HUES6 (cell line): ENCODE results near the gene CCNK.

Experiments
- H3K27ac ChIP-seq: 2 replicates; pipeline ENCODE4 v1.7.0; 2013; ENCODE audit warnings: low read depth, mild to moderate bottlenecking, low read length, inconsistent platforms
- H3K27me3 ChIP-seq: 2 replicates; pipeline ENCODE4 v1.6.1; 2013; ENCODE audit warnings: low read length; ENCODE audit not compliant: control insufficient read depth, insufficient read depth
- H3K36me3 ChIP-seq: 2 replicates; pipeline ENCODE4 v1.6.1; 2013; ENCODE audit warnings: low read length; ENCODE audit not compliant: control insufficient read depth, insufficient read depth
- H3K4me1 ChIP-seq: 2 replicates; pipeline ENCODE4 v1.6.1; 2013; ENCODE audit warnings: low read length; ENCODE audit not compliant: control insufficient read depth, insufficient read depth
- H3K4me3 ChIP-seq: 2 replicates; pipeline ENCODE4 v1.5.1; 2013; ENCODE audit warnings: low read depth, low read length
- H3K9ac ChIP-seq: one replicate; pipeline ENCODE4 v1.6.1; 2013; ENCODE audit warnings: mild to moderate bottlenecking, low read length
- H3K9me3 ChIP-seq: 2 replicates; pipeline ENCODE4 v1.6.1; 2013; ENCODE audit warnings: low read depth, low read length; ENCODE audit not compliant: control insufficient read depth, insufficient read depth

CCNK gene

GRCh38 chr14:99529899-99530298, 48.7 kb downstream of the CCNK start:
- no peak overlapping the region for H3K9ac ChIP-seq
- no peak overlapping the region for H3K27ac ChIP-seq
- H3K4me3 ChIP-seq = no peak overlapping the region
- peaks cover 50% of the 10 kb centered on the region for H3K4me1 ChIP-seq
- H3K9me3 ChIP-seq = no peaks in the 10 kb centered on the region
- H3K36me3 ChIP-seq = no peaks in the 10 kb centered on the region
- no peaks in the 10 kb centered on the region for H3K27me3 ChIP-seq

GRCh38 chr14:99530407-99531155, 49.4 kb downstream of the CCNK start:
- H3K4me3 ChIP-seq = no peak overlapping the region
- no peak overlapping the region for H3K9ac ChIP-seq
- H3K9me3 ChIP-seq = no peaks in the 10 kb centered on the region
- no peaks in the 10 kb centered on the region for H3K27me3 ChIP-seq
- H3K27ac ChIP-seq = peak overlapping the region; percentile 66
- H3K36me3 ChIP-seq = no peaks in the 10 kb centered on the region
- H3K4me1 ChIP-seq = peaks cover 47% of the 10 kb centered on the region

GRCh38 chr14:99531251-99532096, 50.3 kb downstream of the CCNK start:
- Histone ChIP-seq H3K9me3 (no peaks in the 10 kb centered on the region), H3K4me3 (no peak overlapping the region), H3K4me1 (peaks cover 41% of the 10 kb centered on the region), H3K36me3 (no peaks in the 10 kb centered on the region), H3K27me3 (no peaks in the 10 kb centered on the region), H3K9ac (no peak overlapping the region), H3K27ac (peak overlapping the region; percentile 66)

- no peaks in the 10 kb centered on the region for H3K27me3 ChIP-seq
- H3K4me1 ChIP-seq = peaks cover 48% of the 10 kb centered on the region
- H3K4me3 ChIP-seq = no peak overlapping the region
- H3K9me3 ChIP-seq = no peaks in the 10 kb centered on the region
- no peak overlapping the region for H3K27ac ChIP-seq
- H3K9ac ChIP-seq = no peak overlapping the region
- H3K36me3 ChIP-seq = no peaks in the 10 kb centered on the region
Measured at GRCh38 chr14:99532310-99532709, 51.1 kb downstream of the CCNK start.

- no peak overlapping the region for H3K9ac ChIP-seq
- H3K27ac ChIP-seq = no peak overlapping the region
- no peak overlapping the region for H3K4me3 ChIP-seq
- H3K36me3 ChIP-seq = no peaks in the 10 kb centered on the region
- no peaks in the 10 kb centered on the region for H3K9me3 ChIP-seq
- H3K4me1 ChIP-seq = peaks cover 56% of the 10 kb centered on the region
- no peaks in the 10 kb centered on the region for H3K27me3 ChIP-seq
Measured at GRCh38 chr14:99534333-99534732, 53.1 kb downstream of the CCNK start.

GRCh38 chr14:99534863-99535262, 53.7 kb downstream of the CCNK start:
- H3K4me3 ChIP-seq = no peak overlapping the region
- no peaks in the 10 kb centered on the region for H3K9me3 ChIP-seq
- no peak overlapping the region for H3K27ac ChIP-seq
- no peaks in the 10 kb centered on the region for H3K36me3 ChIP-seq
- peaks cover 55% of the 10 kb centered on the region for H3K4me1 ChIP-seq
- H3K9ac ChIP-seq = no peak overlapping the region
- H3K27me3 ChIP-seq = no peaks in the 10 kb centered on the region

GRCh38 chr14:99535448-99535847, 54.2 kb downstream of the CCNK start:
- H3K4me1 ChIP-seq = peaks cover 53% of the 10 kb centered on the region
- no peaks in the 10 kb centered on the region for H3K27me3 ChIP-seq
- H3K36me3 ChIP-seq = no peaks in the 10 kb centered on the region
- H3K9ac ChIP-seq = no peak overlapping the region
- no peak overlapping the region for H3K27ac ChIP-seq
- H3K9me3 ChIP-seq = no peaks in the 10 kb centered on the region
- no peak overlapping the region for H3K4me3 ChIP-seq

GRCh38 chr14:99535908-99536778, 54.9 kb downstream of the CCNK start:
- Histone ChIP-seq H3K4me1 (peaks cover 53% of the 10 kb centered on the region), H3K4me3 (no peak overlapping the region), H3K9ac (no peak overlapping the region), H3K36me3 (no peaks in the 10 kb centered on the region), H3K9me3 (no peaks in the 10 kb centered on the region), H3K27ac (no peak overlapping the region), H3K27me3 (no peaks in the 10 kb centered on the region)

- H3K4me3 ChIP-seq = no peak overlapping the region
- no peaks in the 10 kb centered on the region for H3K9me3 ChIP-seq
- no peak overlapping the region for H3K27ac ChIP-seq
- H3K36me3 ChIP-seq = no peaks in the 10 kb centered on the region
- H3K4me1 ChIP-seq = peaks cover 55% of the 10 kb centered on the region
- H3K9ac ChIP-seq = peak overlapping the region; percentile 29
- no peaks in the 10 kb centered on the region for H3K27me3 ChIP-seq
Measured at GRCh38 chr14:99537399-99537798, 56.2 kb downstream of the CCNK start.

GRCh38 chr14:99538275-99538674, 57.1 kb downstream of the CCNK start:
- Histone ChIP-seq H3K36me3 (no peaks in the 10 kb centered on the region), H3K27ac (no peak overlapping the region), H3K4me3 (no peak overlapping the region), H3K9ac (no peak overlapping the region), H3K27me3 (no peaks in the 10 kb centered on the region), H3K9me3 (no peaks in the 10 kb centered on the region), H3K4me1 (peaks cover 57% of the 10 kb centered on the region)
